Neural progenitor cell (in vitro differentiated cells): ENCODE data around the gene SFMBT1. TPM values are rescaled to one million over a fixed set of nuclear protein-coding genes. Genes with fewer than 3 reads are reported as not detected.

Experiments
- DNase-seq: peaks from one replicate; pipeline ENCODE4 v3.0.0-alpha.2; 2016; ENCODE audit warnings: low spot score
- H2AFZ ChIP-seq: fragments of 200-600 bp; sonication (generic); replicated peaks from 2 replicates; pipeline ENCODE4 v1.6.1; 2016; ENCODE audit warnings: antibody characterized with exemption
- H3F3A ChIP-seq: fragments of 200-600 bp; sonication (generic); 2 replicates; pipeline ENCODE4 v1.6.1; 2016; ENCODE audit warnings: antibody characterized with exemption, low read depth
- H3K27ac ChIP-seq: fragments of 200-600 bp; sonication (generic); 2 replicates; pipeline ENCODE4 v1.5.1; 2016; ENCODE audit warnings: mild to moderate bottlenecking
- H3K27me3 ChIP-seq: fragments of 200-600 bp; sonication (generic); 2 replicates; pipeline ENCODE4 v1.6.1; 2016; ENCODE audit warnings: mild to moderate bottlenecking, moderate library complexity
- H3K36me3 ChIP-seq: fragments of 200-600 bp; sonication (generic); 2 replicates; pipeline ENCODE4 v1.5.1; 2016
- H3K4me1 ChIP-seq: fragments of 200-600 bp; sonication (generic); 2 replicates; pipeline ENCODE4 v1.6.1; 2016; ENCODE audit warnings: mixed run types
- H3K4me2 ChIP-seq: fragments of 200-600 bp; sonication (generic); 2 replicates; pipeline ENCODE4 v1.6.1; 2016
- H3K4me3 ChIP-seq: fragments of 200-600 bp; sonication (generic); 2 replicates; pipeline ENCODE4 v1.5.1; 2016
- H3K79me2 ChIP-seq: fragments of 200-600 bp; sonication (generic); 2 replicates; pipeline ENCODE4 v1.6.1; 2016; ENCODE audit warnings: low read depth
- H3K9ac ChIP-seq: fragments of 200-600 bp; sonication (generic); 2 replicates; pipeline ENCODE4 v1.6.1; 2016
- H3K9me3 ChIP-seq: fragments of 200-600 bp; sonication (generic); 2 replicates; pipeline ENCODE4 v1.5.1; 2016; ENCODE audit warnings: low read depth
- H4K20me1 ChIP-seq: fragments of 200-600 bp; sonication (generic); 2 replicates; pipeline ENCODE4 v1.6.1; 2016; ENCODE audit warnings: low read depth
- H3K27ac Mint-ChIP-seq: 3 replicates; pipeline ENCODE4 v1.8.0; 2021; ENCODE audit warnings: mixed read lengths
- H3K27me3 Mint-ChIP-seq: 2 replicates; pipeline ENCODE4 v1.8.0; 2022; ENCODE audit warnings: low read depth, mild to moderate bottlenecking, inconsistent platforms, moderate library complexity, mixed read lengths; ENCODE audit not compliant: insufficient read depth
- H3K36me3 Mint-ChIP-seq: 3 replicates; pipeline ENCODE4 v1.8.0; 2021; ENCODE audit warnings: mixed read lengths
- H3K4me1 Mint-ChIP-seq: 3 replicates; pipeline ENCODE4 v1.8.0; 2021; ENCODE audit warnings: mixed read lengths
- H3K4me3 Mint-ChIP-seq: 3 replicates; pipeline ENCODE4 v1.8.0; 2021; ENCODE audit warnings: mild to moderate bottlenecking, moderate library complexity, mixed read lengths
- H3K9me3 Mint-ChIP-seq: 3 replicates; pipeline ENCODE4 v1.8.0; 2020; ENCODE audit warnings: mixed read lengths
- EZH2 ChIP-seq: fragments of 200-600 bp; sonication (generic); IDR thresholded peaks from 2 replicates; pipeline ENCODE4 v1.6.1; 2017; ENCODE audit warnings: antibody characterized with exemption, mild to moderate bottlenecking, moderate library complexity
- EZH2phosphoT487 ChIP-seq: fragments of 200-600 bp; sonication (generic); IDR thresholded peaks from 2 replicates; pipeline ENCODE4 v1.6.1; 2017; ENCODE audit warnings: antibody characterized with exemption
- total RNA-seq: library from RNA; depleted of rRNA; stranded (reverse); fragments of >200 nt; gene quantifications from 2 replicates; pipeline ENCODE4 v1.2.3, GENCODE V29; 2015; ENCODE audit warnings: low replicate concordance
- TF ChIP-seq, protein P1 (sequence below): fragments of 200-600 bp; sonication (generic); IDR thresholded peaks from 2 replicates; pipeline ENCODE4 v1.5.1; 2017; ENCODE audit warnings: antibody characterized with exemption, mild to moderate bottlenecking

Gene SFMBT1
- total RNA-seq, 1 donor from 2014 or later: 18.5 TPM

DNA sequence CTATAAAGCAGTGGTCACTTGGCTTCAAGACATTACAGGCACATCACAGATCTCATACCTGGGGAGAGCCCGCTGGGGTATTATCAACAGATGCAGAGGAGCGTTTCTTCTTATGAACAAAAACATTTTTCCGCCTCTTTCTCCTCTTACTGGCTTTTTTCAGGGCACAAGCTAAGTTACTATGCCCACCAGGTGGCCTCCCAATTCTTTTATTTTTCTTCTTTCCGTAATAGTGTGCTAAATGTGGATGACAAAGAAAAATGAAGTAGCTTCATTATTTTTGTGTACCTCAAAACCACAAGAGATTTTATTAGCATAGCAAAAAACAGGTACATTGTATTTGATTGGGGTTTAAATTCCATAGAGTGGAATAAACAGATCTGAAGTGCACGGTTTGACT is 138.4 kb downstream of the SFMBT1 start:
- Mint-ChIP-seq H3K4me3 (no peak overlapping the region), H3K9me3 (no peaks in the 10 kb centered on the region), H3K36me3 (peaks cover 4% of the 10 kb centered on the region), H3K27ac (no peak overlapping the region), H3K4me1 (no peaks in the 10 kb centered on the region), H3K27me3 (no peaks in the 10 kb centered on the region)
- H3K9ac ChIP-seq: no peak overlapping the region
- H3K36me3 ChIP-seq: peaks cover 10% of the 10 kb centered on the region
- no peak for DNase-seq
- H4K20me1 ChIP-seq: no peaks in the 10 kb centered on the region
- H3K4me1 ChIP-seq: no peaks in the 10 kb centered on the region
- no peaks in the 10 kb centered on the region for H3K79me2 ChIP-seq
- H3K4me3 ChIP-seq: no peak overlapping the region
- no peaks in the 10 kb centered on the region for H3K9me3 ChIP-seq
- no peak overlapping the region for H3K27ac ChIP-seq
- TF ChIP-seq, protein P1, sequence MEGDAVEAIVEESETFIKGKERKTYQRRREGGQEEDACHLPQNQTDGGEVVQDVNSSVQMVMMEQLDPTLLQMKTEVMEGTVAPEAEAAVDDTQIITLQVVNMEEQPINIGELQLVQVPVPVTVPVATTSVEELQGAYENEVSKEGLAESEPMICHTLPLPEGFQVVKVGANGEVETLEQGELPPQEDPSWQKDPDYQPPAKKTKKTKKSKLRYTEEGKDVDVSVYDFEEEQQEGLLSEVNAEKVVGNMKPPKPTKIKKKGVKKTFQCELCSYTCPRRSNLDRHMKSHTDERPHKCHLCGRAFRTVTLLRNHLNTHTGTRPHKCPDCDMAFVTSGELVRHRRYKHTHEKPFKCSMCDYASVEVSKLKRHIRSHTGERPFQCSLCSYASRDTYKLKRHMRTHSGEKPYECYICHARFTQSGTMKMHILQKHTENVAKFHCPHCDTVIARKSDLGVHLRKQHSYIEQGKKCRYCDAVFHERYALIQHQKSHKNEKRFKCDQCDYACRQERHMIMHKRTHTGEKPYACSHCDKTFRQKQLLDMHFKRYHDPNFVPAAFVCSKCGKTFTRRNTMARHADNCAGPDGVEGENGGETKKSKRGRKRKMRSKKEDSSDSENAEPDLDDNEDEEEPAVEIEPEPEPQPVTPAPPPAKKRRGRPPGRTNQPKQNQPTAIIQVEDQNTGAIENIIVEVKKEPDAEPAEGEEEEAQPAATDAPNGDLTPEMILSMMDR: no peak
- TF ChIP-seq EZH2phosphoT487 (no peak), EZH2 (no peak)
- H3K4me2 ChIP-seq: no peak overlapping the region
- H2AFZ ChIP-seq: no peak overlapping the region
- no peaks in the 10 kb centered on the region for H3K27me3 ChIP-seq
- no peaks in the 10 kb centered on the region for H3F3A ChIP-seq

DNA sequence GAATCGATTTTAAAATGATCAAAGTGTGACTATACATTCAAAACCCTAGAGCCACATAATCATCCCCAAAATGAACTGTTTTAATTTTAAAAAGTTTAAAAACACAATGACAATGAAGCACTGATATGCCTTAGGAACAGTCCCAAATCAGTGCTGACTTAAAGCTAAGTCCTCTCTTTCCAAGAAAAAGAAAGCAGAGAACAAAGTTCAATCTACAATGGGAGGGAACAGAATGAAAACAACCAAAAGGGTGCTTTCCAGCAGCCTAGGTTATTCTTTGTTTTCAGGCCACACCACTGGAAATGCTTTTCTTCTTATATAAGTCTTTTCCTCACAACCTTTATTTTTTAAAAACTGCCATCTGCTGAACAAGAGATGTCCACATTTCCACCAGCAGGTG is 141.3 kb downstream of the SFMBT1 start:
- Mint-ChIP-seq H3K27ac (no peak overlapping the region), H3K4me1 (no peaks in the 10 kb centered on the region), H3K36me3 (peaks cover 1% of the 10 kb centered on the region), H3K4me3 (no peak overlapping the region), H3K9me3 (no peaks in the 10 kb centered on the region), H3K27me3 (peaks cover 3% of the 10 kb centered on the region)
- Histone ChIP-seq H2AFZ (no peak overlapping the region), H3K36me3 (peaks cover 10% of the 10 kb centered on the region), H3K9ac (no peak overlapping the region), H3K4me1 (no peaks in the 10 kb centered on the region), H3K9me3 (no peaks in the 10 kb centered on the region), H3F3A (no peaks in the 10 kb centered on the region), H3K79me2 (no peaks in the 10 kb centered on the region), H3K27me3 (no peaks in the 10 kb centered on the region), H4K20me1 (no peaks in the 10 kb centered on the region), H3K27ac (no peak overlapping the region), H3K4me3 (no peak overlapping the region), H3K4me2 (no peak overlapping the region)
- no peak for DNase-seq
- no peak for TF ChIP-seq EZH2
- TF ChIP-seq, protein P1: no peak
- no peak for TF ChIP-seq EZH2phosphoT487

DNA sequence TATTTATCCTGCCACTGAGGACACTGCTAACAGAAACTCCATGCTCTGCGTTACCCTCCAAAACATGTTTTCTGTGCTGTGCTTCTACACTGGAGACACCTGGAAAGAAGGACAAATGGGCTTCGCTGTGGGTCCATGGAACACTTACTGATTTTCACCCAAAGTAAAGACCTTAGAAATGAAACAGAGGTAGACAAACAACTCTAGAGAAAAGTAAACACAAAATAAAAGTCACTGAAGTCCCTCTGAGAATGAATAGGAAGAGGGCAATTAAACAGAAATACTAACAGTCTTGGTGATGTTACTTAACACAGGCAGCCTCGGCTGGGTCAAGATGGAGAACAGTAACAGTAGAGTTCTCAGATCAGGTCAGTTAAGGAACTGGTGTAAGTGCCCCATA is 141.9 kb downstream of the SFMBT1 start:
- no peaks in the 10 kb centered on the region for H3K4me1 Mint-ChIP-seq
- Histone ChIP-seq H3K4me3 (no peak overlapping the region), H3F3A (no peaks in the 10 kb centered on the region), H2AFZ (no peak overlapping the region), H3K4me1 (no peaks in the 10 kb centered on the region), H3K9me3 (no peaks in the 10 kb centered on the region), H3K9ac (no peak overlapping the region), H4K20me1 (no peaks in the 10 kb centered on the region), H3K79me2 (no peaks in the 10 kb centered on the region), H3K36me3 (peaks cover 10% of the 10 kb centered on the region), H3K27me3 (no peaks in the 10 kb centered on the region), H3K4me2 (no peak overlapping the region), H3K27ac (no peak overlapping the region)
- no peak for DNase-seq
- no peak overlapping the region for H3K27ac Mint-ChIP-seq
- H3K27me3 Mint-ChIP-seq: peaks cover 3% of the 10 kb centered on the region
- no peak overlapping the region for H3K4me3 Mint-ChIP-seq
- peaks cover 1% of the 10 kb centered on the region for H3K36me3 Mint-ChIP-seq
- H3K9me3 Mint-ChIP-seq: no peaks in the 10 kb centered on the region
- TF ChIP-seq, protein P1: no peak
- no peak for TF ChIP-seq EZH2phosphoT487
- no peak for TF ChIP-seq EZH2
